GM19239 (cell line): ENCODE results near the gene TNS4.
A peak's percentile ranks its signal among the peaks of the same experiment; 100 is the strongest.

Experiments
- DNase-seq: peaks from one replicate; pipeline ENCODE4 v3.0.0; 2011; ENCODE audit warnings: low spot score; ENCODE audit not compliant: insufficient read length
- FAIRE-seq: peaks from 2 replicates; lab custom pipeline; 2011; peaks lifted over from hg19 to GRCh38; lab: Jason Lieb, UNC

Gene TNS4

GRCh38 chr17:40445751-40446468 lies 55.5 kb downstream of the TNS4 start:
- no peak for DNase-seq
- no peak for FAIRE-seq

- DNase-seq (no peak), FAIRE-seq (no peak)
These were observed 57.2 kb downstream of the TNS4 start for GRCh38 chr17:40443988-40444899.

GRCh38 chr17:40443196-40443987 lies 58.0 kb downstream of the TNS4 start, which contains the start of gene IGFBP4:
Gene IGFBP4 (plus strand): TSS chr17:40443450. CDS start chr17:40443736, 286 bp downstream.
- FAIRE-seq: no peak
- peak; percentile 62 for DNase-seq

GRCh38 chr17:40442392-40443195 lies 58.8 kb downstream of the TNS4 start:
- DNase-seq (no peak), FAIRE-seq (no peak)

DNA sequence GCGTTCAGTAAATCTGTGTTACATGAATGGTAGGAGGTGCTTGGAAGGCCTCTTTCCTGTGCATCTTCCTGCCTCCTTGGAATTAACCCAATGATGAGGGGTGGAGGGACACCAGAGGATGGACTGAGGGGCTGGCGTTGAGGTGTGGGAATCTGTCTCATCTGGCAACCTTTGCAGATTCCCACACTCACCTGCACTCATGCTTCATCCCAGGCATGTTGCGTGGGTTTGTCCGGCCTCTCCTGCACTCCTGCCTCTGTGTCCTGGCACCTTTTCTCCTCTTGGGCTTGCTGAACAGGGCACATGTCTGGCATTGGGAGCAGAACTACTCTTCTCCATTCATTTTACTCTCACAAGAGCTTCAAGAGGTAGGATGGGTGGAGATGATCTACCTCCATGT lies 61.3 kb downstream of the TNS4 start:
- DNase-seq (no peak), FAIRE-seq (no peak)

DNA sequence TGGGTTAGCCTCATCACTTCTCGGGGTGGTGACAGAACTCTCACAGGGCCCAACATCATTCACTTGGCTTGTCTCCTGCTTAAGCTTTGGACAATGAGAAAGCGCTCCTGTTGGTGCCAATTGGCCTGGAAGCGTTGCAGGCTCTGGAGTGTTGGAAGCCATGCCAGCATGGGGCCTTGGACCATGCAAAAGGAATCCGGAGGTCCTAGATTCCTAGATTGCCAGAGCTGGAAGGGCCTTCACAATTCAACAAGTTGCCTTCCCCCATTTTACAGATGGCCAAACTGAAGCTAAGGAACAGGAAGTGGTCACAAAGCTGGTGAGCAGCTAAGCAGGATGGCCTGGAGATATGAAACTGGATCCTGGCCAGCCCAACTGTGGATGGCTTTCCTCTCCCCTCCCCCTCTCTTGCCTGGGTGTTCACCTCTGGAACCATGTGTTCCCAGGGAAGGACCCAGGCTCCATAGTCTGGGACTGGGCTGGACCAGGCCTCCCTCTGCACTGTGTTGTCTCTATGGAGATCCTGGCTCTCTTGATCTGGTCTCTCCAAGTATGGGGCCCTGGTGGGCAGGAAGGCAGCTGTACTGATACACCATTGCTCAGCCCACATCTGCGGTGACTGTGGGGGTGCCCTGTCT lies 64.2 kb downstream of the TNS4 start:
- FAIRE-seq: no peak
- DNase-seq: no peak

GRCh38 chr17:40436636-40437035 lies 64.8 kb downstream of the TNS4 start:
- no peak for DNase-seq
- no peak for FAIRE-seq

GRCh38 chr17:40433551-40434415 lies 67.6 kb downstream of the TNS4 start:
- peak; percentile 85 for FAIRE-seq
- no peak for DNase-seq

GRCh38 chr17:40432864-40433528 lies 68.4 kb downstream of the TNS4 start:
- DNase-seq (no peak), FAIRE-seq (no peak)

GRCh38 chr17:40431231-40431602 lies 70.2 kb downstream of the TNS4 start:
- FAIRE-seq (no peak), DNase-seq (no peak)

- FAIRE-seq (no peak), DNase-seq (no peak)
These were observed 70.9 kb downstream of the TNS4 start for GRCh38 chr17:40430272-40431230.

DNA sequence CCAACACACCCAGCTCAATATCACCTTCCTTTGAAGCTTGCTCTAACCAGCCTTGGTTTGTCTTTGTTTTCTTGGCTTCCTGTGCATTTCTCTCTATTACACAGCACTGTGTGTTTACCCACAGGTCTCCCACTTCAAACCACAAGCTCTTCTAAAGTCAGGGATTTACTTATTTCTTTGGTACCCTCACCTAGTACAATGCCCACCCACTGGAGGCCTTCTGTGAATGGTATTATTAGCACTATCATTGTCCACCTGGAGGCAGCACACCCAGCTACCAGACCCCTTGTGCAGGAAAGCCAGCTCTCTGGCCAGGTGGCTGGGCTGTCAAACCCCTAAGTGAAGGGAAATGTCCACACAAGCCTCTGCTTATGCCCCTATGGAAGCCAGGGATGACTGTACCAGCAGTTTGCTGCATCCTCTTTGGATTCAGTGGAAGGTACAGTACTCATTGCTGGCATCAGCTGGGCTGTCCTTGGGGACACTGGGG lies 74.4 kb downstream of the TNS4 start:
- DNase-seq: no peak
- FAIRE-seq: no peak
